Ovary (tissue), 3 donors: Measurements from ENCODE around the gene SYN1.

Source experiments
- EP300 ChIP-seq: sonication (generic); formaldehyde crosslinking; IDR thresholded peaks from one replicate; pipeline ENCODE4 v1.6.1; 2017; ENCODE audit warnings: antibody characterized with exemption
- POLR2A ChIP-seq: fragments of 450-650 bp; IDR thresholded peaks from one replicate; pipeline ENCODE4 v1.6.1; 2017; ENCODE audit warnings: antibody characterized with exemption, mild to moderate bottlenecking, moderate library complexity
- TF ChIP-seq, protein P1 (sequence below), 3 donors: fragments of 450-650 bp in 2 of 3; fragments of 200-600 bp in 1 of 3; IDR thresholded peaks; one replicate each; pipeline versions ENCODE4 v1.5.1 to v1.8.0; 2016 to 2022; ENCODE audit warnings: antibody characterized with exemption in 3 of 3, mild to moderate bottlenecking in 1 of 3
- donor health status: DM: no; HTN: no; CAD: no.

DNA sequence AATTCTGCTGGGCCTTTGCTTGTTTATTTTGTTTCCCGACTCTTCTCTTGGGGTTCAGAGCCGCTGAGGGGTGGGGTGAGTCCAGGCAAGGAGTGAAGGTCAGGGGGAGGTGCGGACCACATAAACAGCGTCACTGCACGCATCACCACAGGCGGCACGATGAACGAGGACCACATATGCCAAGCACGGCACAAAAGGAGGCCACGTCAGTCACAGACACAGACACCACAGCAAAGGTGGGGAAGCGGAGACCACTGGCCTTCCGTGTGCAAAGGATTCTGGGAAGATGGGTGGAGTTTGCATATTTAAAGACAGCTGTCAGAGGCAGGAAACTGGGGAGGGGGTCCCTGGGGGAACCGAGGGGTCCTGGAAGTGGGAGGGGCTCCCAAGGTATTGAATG is 47.8 kb downstream of the SYN1 start:
- TF ChIP-seq, protein P1, sequence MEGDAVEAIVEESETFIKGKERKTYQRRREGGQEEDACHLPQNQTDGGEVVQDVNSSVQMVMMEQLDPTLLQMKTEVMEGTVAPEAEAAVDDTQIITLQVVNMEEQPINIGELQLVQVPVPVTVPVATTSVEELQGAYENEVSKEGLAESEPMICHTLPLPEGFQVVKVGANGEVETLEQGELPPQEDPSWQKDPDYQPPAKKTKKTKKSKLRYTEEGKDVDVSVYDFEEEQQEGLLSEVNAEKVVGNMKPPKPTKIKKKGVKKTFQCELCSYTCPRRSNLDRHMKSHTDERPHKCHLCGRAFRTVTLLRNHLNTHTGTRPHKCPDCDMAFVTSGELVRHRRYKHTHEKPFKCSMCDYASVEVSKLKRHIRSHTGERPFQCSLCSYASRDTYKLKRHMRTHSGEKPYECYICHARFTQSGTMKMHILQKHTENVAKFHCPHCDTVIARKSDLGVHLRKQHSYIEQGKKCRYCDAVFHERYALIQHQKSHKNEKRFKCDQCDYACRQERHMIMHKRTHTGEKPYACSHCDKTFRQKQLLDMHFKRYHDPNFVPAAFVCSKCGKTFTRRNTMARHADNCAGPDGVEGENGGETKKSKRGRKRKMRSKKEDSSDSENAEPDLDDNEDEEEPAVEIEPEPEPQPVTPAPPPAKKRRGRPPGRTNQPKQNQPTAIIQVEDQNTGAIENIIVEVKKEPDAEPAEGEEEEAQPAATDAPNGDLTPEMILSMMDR (IDR thresholded peaks at IDR 0.05): no peak
- no peak for TF ChIP-seq POLR2A
- no peak for TF ChIP-seq EP300
